Stimulated activated CD4-positive, alpha-beta T cell treated with anti-CD3 and anti-CD28 coated beads, TNF-alpha, amount 100 ng/mL, for 24 hours (primary cell): ENCODE data around the gene SLC49A3.

Source experiments
- DNase-seq, 3 experiments: peaks; one replicate each; pipeline ENCODE4 v3.0.0-alpha.2; 2020; ENCODE audit warnings: low read depth in 3 of 3

SLC49A3 gene

GRCh38 chr4:633406-633805 is 55.5 kb downstream of the SLC49A3 start:
- DNase-seq, result no peak

DNA sequence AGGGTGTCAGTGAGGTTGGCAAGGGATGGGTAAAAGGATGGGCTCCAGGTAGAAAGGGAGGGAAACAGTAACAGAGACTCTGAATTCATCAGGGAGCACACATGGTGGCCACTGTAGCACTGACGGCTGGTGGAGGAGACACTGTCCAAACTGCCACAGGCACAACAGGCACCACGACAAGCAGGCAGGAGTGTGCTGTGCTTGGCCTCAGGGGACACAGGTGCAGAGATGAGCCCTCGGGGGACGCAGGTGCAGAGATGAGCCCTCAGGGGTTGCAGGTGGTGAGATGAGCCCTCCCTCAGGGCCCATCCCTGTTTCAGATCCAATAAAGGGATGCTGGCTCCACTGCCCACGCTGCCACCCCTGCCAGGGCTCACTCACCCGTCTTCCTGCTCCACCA is 56.0 kb downstream of the SLC49A3 start:
- no peak for DNase-seq

GRCh38 chr4:632196-632790 is 56.7 kb downstream of the SLC49A3 start:
- no peak for DNase-seq
